Thyroid gland (tissue), 4 donors: ENCODE data around the gene RPL18A.

Experiments used
- POLR2A ChIP-seq, 2 donors: fragments of 450-650 bp; IDR thresholded peaks; one replicate each; pipeline ENCODE4 v1.6.1; 2017; ENCODE audit warnings: antibody characterized with exemption in 2 of 2, mild to moderate bottlenecking in 2 of 2, moderate library complexity in 1 of 2
- TF ChIP-seq, protein P1 (sequence below), 6 experiments: fragments of 200-600 bp in 3 of 6; fragments of 450-650 bp in 3 of 6; sonication (generic) in 3 of 6; IDR thresholded peaks; one replicate each; pipeline ENCODE4 v1.5.1; 2016 to 2019; ENCODE audit warnings: antibody characterized with exemption in 6 of 6, mild to moderate bottlenecking in 2 of 6, inconsistent platforms in 1 of 6, moderate library complexity in 1 of 6

DNA sequence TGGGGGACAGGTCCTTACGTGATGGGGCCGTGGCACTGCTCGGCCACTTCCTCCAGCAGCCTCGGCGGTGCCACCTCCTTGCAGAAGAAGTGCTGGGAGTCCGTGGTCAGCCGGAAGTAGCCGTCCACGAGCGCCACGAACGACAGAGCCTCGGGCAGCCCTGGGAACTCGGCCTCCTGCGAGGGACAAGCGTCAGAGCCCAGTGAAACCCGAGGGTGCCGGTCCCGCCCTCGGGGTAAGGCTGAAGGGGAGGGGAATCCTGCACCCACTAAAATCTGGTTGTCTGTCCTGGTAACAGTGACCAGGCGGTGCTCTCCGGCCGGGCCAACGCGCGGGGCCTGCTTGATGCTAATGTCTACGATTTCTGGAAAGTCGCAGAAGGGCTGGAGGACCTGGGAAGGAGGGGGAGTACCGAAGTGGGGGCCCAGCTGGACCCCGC, 18.3 kb upstream of the RPL18A start:
- TF ChIP-seq, protein P1, sequence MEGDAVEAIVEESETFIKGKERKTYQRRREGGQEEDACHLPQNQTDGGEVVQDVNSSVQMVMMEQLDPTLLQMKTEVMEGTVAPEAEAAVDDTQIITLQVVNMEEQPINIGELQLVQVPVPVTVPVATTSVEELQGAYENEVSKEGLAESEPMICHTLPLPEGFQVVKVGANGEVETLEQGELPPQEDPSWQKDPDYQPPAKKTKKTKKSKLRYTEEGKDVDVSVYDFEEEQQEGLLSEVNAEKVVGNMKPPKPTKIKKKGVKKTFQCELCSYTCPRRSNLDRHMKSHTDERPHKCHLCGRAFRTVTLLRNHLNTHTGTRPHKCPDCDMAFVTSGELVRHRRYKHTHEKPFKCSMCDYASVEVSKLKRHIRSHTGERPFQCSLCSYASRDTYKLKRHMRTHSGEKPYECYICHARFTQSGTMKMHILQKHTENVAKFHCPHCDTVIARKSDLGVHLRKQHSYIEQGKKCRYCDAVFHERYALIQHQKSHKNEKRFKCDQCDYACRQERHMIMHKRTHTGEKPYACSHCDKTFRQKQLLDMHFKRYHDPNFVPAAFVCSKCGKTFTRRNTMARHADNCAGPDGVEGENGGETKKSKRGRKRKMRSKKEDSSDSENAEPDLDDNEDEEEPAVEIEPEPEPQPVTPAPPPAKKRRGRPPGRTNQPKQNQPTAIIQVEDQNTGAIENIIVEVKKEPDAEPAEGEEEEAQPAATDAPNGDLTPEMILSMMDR (IDR thresholded peaks at IDR 0.05) = no peak
- no peak for TF ChIP-seq POLR2A (IDR thresholded peaks at IDR 0.05)
